HG03558 (cell line): ENCODE data around the gene HLA-DPA1.
"Not testable (repeated sequence)": the region's sequence is repeated elsewhere in the genome, so short reads cannot be mapped to it uniquely, and the experiment has no call there.

Experiments
- ATAC-seq: cut with Tn5 transposase; IDR thresholded peaks from one replicate; pipeline ENCODE4 v1.9.1; 2021; ENCODE audit warnings: moderate number of reproducible peaks; ENCODE audit not compliant: unreplicated experiment; ENCODE audit errors: extremely low read depth

The HLA-DPA1 gene

GRCh38 chr6:33066917-33067521, 6.4 kb downstream of the HLA-DPA1 start:
- no peak for ATAC-seq

- no peak for ATAC-seq
These were observed 8.1 kb downstream of the HLA-DPA1 start for GRCh38 chr6:33065312-33065711.

GRCh38 chr6:33064723-33065122, 8.7 kb downstream of the HLA-DPA1 start:
- ATAC-seq: no peak

GRCh38 chr6:33063435-33063834, 10.0 kb downstream of the HLA-DPA1 start:
- ATAC-seq: not testable (repeated sequence)

GRCh38 chr6:33061987-33062386, 11.5 kb downstream of the HLA-DPA1 start:
- no peak for ATAC-seq

GRCh38 chr6:33057222-33058150, 16.0 kb downstream of the HLA-DPA1 start:
- ATAC-seq: no peak

- ATAC-seq: no peak
These were observed 20.2 kb downstream of the HLA-DPA1 start for GRCh38 chr6:33053230-33053629.

- no peak for ATAC-seq
These were observed 20.8 kb downstream of the HLA-DPA1 start for GRCh38 chr6:33052627-33053026.

GRCh38 chr6:33050014-33050810, 23.2 kb downstream of the HLA-DPA1 start:
- no peak for ATAC-seq

GRCh38 chr6:33049323-33050013, 24.0 kb downstream of the HLA-DPA1 start:
- no peak for ATAC-seq

GRCh38 chr6:33040157-33040556, 33.3 kb downstream of the HLA-DPA1 start:
- no peak for ATAC-seq

- ATAC-seq: no peak
These were observed 36.9 kb downstream of the HLA-DPA1 start for GRCh38 chr6:33036535-33036934.

GRCh38 chr6:33034554-33034953, 38.9 kb downstream of the HLA-DPA1 start:
- no peak for ATAC-seq

- no peak for ATAC-seq
These were observed 43.2 kb downstream of the HLA-DPA1 start for GRCh38 chr6:33030245-33030644.

- no peak for ATAC-seq
These were observed 43.9 kb downstream of the HLA-DPA1 start for GRCh38 chr6:33029328-33030184.

GRCh38 chr6:33028220-33028849, 45.1 kb downstream of the HLA-DPA1 start:
- ATAC-seq: no peak

GRCh38 chr6:33024521-33024920, 48.9 kb downstream of the HLA-DPA1 start:
- ATAC-seq: no peak

GRCh38 chr6:33023536-33023935, 49.9 kb downstream of the HLA-DPA1 start:
- ATAC-seq: no peak

GRCh38 chr6:33021917-33022316, 51.5 kb downstream of the HLA-DPA1 start:
- no peak for ATAC-seq
